Mononuclear cell (primary cell): Measurements from ENCODE around the gene CEBPG. TPM values are rescaled to one million over a fixed set of nuclear protein-coding genes. Genes with fewer than 3 reads are reported as not detected.

ENCODE experiments used
- H3K27me3 ChIP-seq: 2 replicates; pipeline ENCODE4 v1.6.0; 2011; ENCODE audit warnings: low read length, control low read depth; ENCODE audit not compliant: insufficient read depth
- H3K4me1 ChIP-seq: 2 replicates; pipeline ENCODE4 v1.5.1; 2011; ENCODE audit warnings: mild to moderate bottlenecking, low read length, control low read depth; ENCODE audit not compliant: insufficient read depth
- H3K4me3 ChIP-seq: 2 replicates; pipeline ENCODE4 v1.5.1; 2011; ENCODE audit warnings: mild to moderate bottlenecking, low read length, moderate library complexity
- H3K9me3 ChIP-seq: 2 replicates; pipeline ENCODE4 v1.5.1; 2011; ENCODE audit warnings: low read depth, mild to moderate bottlenecking, control low read depth, low read length
- total RNA-seq: library from RNA; depleted of rRNA; stranded (reverse); fragments of >200 nt; gene quantifications from one replicate; pipeline ENCODE4 v1.2.3, GENCODE V29; 2012

CEBPG gene
- total RNA-seq, 1 donor: 25.3 TPM

- H3K4me3 ChIP-seq: no peak overlapping the region
- H3K4me1 ChIP-seq: peaks cover 7% of the 10 kb centered on the region
- no peaks in the 10 kb centered on the region for H3K27me3 ChIP-seq
- H3K9me3 ChIP-seq: no peaks in the 10 kb centered on the region
Measured at GRCh38 chr19:33384983-33385382, 11.5 kb downstream of the CEBPG start.

GRCh38 chr19:33385956-33386355, 12.4 kb downstream of the CEBPG start:
- Histone ChIP-seq H3K27me3 (no peaks in the 10 kb centered on the region), H3K4me1 (peaks cover 17% of the 10 kb centered on the region), H3K9me3 (no peaks in the 10 kb centered on the region), H3K4me3 (no peak overlapping the region)

GRCh38 chr19:33386361-33386858, 12.9 kb downstream of the CEBPG start:
- Histone ChIP-seq H3K9me3 (no peaks in the 10 kb centered on the region), H3K4me1 (peaks cover 21% of the 10 kb centered on the region), H3K4me3 (no peak overlapping the region), H3K27me3 (no peaks in the 10 kb centered on the region)

- H3K27me3 ChIP-seq: no peaks in the 10 kb centered on the region
- no peaks in the 10 kb centered on the region for H3K9me3 ChIP-seq
- H3K4me3 ChIP-seq: no peak overlapping the region
- H3K4me1 ChIP-seq: peaks cover 33% of the 10 kb centered on the region
Measured at GRCh38 chr19:33387351-33388230, 14.1 kb downstream of the CEBPG start.

GRCh38 chr19:33388231-33388724, 14.8 kb downstream of the CEBPG start:
- peaks cover 37% of the 10 kb centered on the region for H3K4me1 ChIP-seq
- no peak overlapping the region for H3K4me3 ChIP-seq
- no peaks in the 10 kb centered on the region for H3K9me3 ChIP-seq
- H3K27me3 ChIP-seq: no peaks in the 10 kb centered on the region

- Histone ChIP-seq H3K27me3 (no peaks in the 10 kb centered on the region), H3K4me3 (no peak overlapping the region), H3K4me1 (peaks cover 43% of the 10 kb centered on the region), H3K9me3 (no peaks in the 10 kb centered on the region)
Measured at GRCh38 chr19:33388725-33389420, 15.4 kb downstream of the CEBPG start.

GRCh38 chr19:33389421-33390100, 16.1 kb downstream of the CEBPG start:
- Histone ChIP-seq H3K27me3 (no peaks in the 10 kb centered on the region), H3K4me1 (peaks cover 50% of the 10 kb centered on the region), H3K4me3 (no peak overlapping the region), H3K9me3 (no peaks in the 10 kb centered on the region)

GRCh38 chr19:33390101-33390907, 16.8 kb downstream of the CEBPG start:
- H3K4me1 ChIP-seq: peaks cover 57% of the 10 kb centered on the region

GRCh38 chr19:33390908-33391630, 17.6 kb downstream of the CEBPG start:
- Histone ChIP-seq H3K4me3 (no peak overlapping the region), H3K9me3 (no peaks in the 10 kb centered on the region), H3K27me3 (no peaks in the 10 kb centered on the region), H3K4me1 (peaks cover 62% of the 10 kb centered on the region)

More at GRCh38 chr19:33390101-33390907, 16.8 kb downstream of the CEBPG start:
- H3K4me3 ChIP-seq: no peak overlapping the region
- no peaks in the 10 kb centered on the region for H3K27me3 ChIP-seq
- no peaks in the 10 kb centered on the region for H3K9me3 ChIP-seq

GRCh38 chr19:33391631-33392249, 18.2 kb downstream of the CEBPG start:
- Histone ChIP-seq H3K27me3 (no peaks in the 10 kb centered on the region), H3K9me3 (no peaks in the 10 kb centered on the region), H3K4me1 (peaks cover 62% of the 10 kb centered on the region), H3K4me3 (no peak overlapping the region)

GRCh38 chr19:33392341-33393285, 19.1 kb downstream of the CEBPG start:
- Histone ChIP-seq H3K27me3 (no peaks in the 10 kb centered on the region), H3K4me3 (no peak overlapping the region), H3K4me1 (peaks cover 62% of the 10 kb centered on the region), H3K9me3 (no peaks in the 10 kb centered on the region)

- Histone ChIP-seq H3K27me3 (no peaks in the 10 kb centered on the region), H3K4me3 (no peak overlapping the region), H3K9me3 (no peaks in the 10 kb centered on the region), H3K4me1 (peaks cover 62% of the 10 kb centered on the region)
Measured at GRCh38 chr19:33393286-33394005, 19.9 kb downstream of the CEBPG start.
